Measurements from ENCODE around the gene FTO. TPM values are rescaled to one million over a fixed set of nuclear protein-coding genes. Genes with fewer than 3 reads are reported as not detected.

The FTO gene
- total RNA-seq, 1 donor from 2014 or later, result 66.4 TPM

DNA sequence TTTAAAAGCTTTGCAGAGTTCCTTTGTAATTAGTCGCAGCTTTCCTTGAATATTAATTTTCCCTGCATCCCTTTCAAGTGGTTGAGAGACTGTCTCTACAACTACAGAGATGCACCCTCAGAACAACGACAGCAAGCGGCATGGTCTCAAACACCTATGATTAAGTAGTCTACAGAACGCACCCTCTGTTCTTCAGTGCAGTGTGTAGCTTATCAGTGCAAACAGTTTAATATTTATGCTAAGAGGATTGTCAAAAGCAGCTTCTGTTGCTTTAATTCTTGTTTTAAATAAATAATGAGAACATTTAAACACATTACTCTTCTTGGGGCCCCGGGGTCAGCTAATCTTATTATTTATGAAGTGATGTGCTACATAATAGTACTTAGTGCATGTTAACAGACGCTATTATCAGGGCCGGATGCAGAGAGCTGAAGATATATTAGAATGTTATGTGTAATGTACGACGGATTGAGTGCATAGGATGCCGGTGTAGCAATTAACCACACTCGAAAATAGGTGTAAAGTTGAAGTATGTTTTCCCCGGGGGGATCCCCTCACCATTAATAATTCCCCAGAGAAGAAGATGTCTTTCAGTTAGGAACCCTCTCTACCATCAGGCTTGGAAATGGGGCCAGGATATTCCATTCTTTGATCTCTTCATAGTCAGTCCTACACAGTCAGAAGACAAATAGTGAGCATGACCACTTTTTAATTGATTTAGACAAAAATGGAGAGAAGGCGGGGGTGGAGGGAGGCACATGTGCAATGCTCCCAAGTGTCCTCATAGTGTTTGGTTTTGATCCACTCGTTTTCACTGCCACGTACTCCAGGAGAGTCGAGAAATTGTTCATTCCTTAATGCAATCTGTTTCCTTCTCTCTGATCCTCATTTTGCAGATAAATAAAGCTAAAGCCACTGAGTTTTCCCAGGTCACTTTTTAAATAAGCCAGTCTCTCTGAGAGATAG lies 406.3 kb downstream of the FTO start:
- intact Hi-C loops (cut with micrococcal nuclease), result no loop called here

DNA sequence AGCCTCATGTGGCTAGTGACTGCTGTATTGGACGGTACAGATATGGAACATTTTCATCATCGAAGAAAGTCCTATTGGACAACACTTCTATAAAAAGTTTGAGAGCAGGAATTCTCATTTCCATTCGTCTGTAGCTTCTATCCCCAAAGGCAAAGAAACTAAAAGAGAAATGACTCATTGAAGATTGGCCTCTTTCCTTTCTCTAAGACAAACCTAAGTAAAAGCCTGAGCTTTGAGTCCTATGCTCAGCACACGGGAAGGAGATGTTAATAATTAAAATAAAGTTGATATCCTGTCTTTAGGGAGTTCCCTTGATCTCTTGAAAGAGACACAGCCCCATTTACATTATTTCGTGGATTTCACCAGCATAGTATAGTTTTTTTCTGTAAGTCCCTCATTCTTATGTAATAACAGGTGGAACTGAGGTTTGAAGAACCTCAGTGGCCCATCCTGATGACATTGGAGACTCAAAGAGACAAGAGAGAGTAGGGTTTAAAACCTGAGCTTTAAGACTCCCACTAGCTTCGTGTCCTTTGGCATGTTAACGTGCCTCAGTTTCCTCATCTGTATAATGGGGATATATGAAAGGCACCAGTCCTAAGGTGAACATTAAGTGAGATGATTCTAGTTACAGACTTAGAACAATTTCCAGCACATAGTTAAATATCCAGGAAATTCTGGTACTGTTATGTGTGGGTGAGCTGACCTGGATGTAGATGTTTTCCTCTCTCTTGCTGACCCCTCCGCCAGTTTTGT lies 408.7 kb downstream of the FTO start:
- intact Hi-C loops (cut with micrococcal nuclease), result no loop called here

DNA sequence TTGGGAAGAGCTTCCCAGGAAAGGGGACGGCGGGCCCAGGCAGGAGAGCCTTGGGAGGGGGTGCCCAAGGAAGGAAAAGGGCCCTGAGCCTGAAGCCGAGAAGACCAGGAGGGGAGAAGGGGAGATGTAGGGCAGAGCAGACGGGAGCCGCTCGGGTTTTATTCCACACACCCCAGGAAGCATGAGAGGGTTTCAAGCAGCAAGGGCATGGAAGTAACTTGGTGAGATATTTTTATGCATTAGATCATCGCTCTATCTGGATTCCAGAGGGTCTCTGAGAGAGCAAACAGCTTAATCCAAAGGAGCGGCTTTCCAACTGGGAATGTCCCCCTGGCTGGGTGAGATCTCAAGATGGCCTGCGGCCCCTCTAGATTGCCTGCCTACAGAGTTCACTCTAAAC lies 411.6 kb downstream of the FTO start:
- intact Hi-C loops (cut with micrococcal nuclease), result no loop called here

GRCh38 chr16:54116124-54116655 lies 412.2 kb downstream of the FTO start:
- intact Hi-C loops (cut with micrococcal nuclease), result no loop called here

- intact Hi-C loops (cut with micrococcal nuclease), result no loop called here
Observed at GRCh38 chr16:54118846-54119245, 414.9 kb downstream of the FTO start.

GRCh38 chr16:54120846-54121480 lies 417.0 kb downstream of the FTO start:
- intact Hi-C loops (cut with micrococcal nuclease), result no loop called here

- intact Hi-C loops (cut with micrococcal nuclease), result no loop called here
Observed at GRCh38 chr16:54121539-54122295, 417.8 kb downstream of the FTO start.

- intact Hi-C loops (cut with micrococcal nuclease), result no loop called here
Observed at GRCh38 chr16:54123766-54124165, 419.8 kb downstream of the FTO start.

DNA sequence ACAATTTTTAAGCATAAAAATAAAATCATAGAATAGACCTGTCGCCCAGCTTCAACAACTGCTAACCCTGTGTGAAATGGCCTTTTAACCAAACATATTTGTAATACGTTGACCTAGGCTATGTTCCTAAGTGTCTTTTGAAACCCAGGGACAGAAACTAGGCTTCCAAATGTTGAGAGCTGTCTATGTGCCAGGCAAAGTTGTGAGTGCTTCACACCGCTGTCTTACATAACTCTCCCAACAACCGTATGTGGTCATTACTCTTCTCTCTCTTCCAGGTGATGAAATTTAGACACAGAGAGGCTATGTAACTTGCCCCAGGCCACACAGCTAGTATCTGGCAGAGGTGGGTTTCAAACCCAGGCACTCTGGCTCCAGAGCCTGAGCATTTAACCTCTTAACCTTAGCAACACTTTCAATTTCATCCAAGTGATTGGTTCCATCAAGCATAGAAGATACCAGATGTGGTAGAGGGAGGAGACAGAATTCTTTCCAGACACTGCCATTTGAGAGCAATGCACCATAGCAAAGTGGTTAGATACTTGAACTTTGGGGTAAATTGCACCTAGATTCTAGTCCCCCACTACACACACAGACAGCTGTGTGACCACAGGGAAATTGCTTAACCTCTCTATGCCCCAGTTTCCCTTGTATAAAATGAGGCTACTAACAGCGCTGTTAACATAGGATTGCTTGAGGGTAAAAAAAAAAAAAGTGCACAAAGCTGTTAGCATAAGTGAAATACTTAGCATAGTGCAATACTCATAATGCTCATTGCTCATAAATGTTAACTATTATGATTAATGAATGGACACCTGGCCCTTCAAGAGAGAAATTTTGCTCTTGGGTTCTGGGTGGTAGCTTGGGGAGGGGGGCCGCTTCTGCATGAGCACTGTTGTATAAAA lies 422.0 kb downstream of the FTO start:
- intact Hi-C loops (cut with micrococcal nuclease), result no loop called here

- intact Hi-C loops (cut with micrococcal nuclease), result no loop called here
Observed at GRCh38 chr16:54126907-54127306, 423.0 kb downstream of the FTO start.

- intact Hi-C loops (cut with micrococcal nuclease), result no loop called here
Observed at GRCh38 chr16:54128629-54129234, 424.8 kb downstream of the FTO start.

DNA sequence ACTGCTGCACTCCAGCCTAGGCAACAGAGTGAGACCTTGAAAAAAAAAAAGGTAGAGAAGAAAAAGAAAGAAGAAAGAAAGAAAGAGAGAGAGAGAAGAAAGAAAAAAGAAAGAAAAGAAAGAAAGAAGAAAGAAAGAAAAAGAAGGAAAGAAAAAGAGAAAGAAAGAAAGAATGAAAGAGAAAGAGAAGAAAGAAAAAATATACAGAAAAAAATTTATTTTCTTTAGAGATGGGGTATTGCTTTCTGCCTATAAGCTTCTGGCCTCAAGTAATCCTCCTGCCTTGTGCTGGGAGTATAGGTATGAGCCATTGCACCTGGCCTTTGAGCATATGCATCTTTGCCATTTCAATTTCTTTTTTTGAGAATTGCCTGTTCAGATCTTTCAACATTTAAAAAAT lies 425.9 kb downstream of the FTO start:
- intact Hi-C loops (cut with micrococcal nuclease), result no loop called here

DNA sequence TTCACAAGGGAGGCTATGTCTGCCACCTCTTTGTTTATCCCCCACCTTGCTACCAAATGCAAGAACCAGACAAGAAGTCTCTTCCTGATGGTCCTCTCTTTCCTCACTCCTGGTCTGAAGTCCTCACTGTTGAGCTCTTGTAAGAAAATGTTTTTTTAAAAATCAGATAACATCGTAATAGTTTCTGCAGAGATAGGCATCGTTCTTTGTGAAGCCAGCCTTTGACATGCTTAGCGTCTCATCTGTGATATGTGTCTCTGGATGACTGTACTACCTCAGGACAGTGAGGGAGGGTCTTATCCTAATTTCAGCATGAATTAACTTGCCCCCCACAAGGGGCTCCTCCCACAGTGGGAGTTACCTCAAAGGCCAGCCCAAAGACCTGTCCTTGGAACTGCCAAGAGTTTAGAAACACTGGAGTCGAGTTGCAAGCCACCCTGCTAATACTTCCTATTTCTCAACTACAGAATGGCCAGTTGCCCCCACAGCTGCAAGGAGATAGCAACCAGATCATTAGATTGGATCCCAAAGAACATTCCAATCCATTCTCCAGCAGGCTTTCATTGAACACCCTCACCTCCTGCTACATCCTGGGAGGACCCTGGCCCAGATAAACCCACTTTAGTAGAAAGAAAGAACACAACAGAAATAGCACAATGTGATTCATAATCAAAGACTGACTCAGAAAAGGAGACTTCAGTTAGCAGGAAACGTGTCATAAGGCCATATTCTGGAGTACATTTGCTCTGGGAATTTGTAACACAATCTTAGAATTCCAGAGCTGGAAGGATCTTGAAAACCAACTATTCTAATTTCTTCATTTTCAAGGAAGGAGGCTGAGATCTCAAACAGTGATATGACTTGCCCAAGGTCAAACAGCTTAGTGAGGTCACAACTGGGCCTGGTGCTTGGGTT lies 431.7 kb downstream of the FTO start:
- intact Hi-C loops (cut with micrococcal nuclease), result no loop called here

GRCh38 chr16:54136276-54136625 lies 432.3 kb downstream of the FTO start:
- intact Hi-C loops (cut with micrococcal nuclease), result no loop called here

DNA sequence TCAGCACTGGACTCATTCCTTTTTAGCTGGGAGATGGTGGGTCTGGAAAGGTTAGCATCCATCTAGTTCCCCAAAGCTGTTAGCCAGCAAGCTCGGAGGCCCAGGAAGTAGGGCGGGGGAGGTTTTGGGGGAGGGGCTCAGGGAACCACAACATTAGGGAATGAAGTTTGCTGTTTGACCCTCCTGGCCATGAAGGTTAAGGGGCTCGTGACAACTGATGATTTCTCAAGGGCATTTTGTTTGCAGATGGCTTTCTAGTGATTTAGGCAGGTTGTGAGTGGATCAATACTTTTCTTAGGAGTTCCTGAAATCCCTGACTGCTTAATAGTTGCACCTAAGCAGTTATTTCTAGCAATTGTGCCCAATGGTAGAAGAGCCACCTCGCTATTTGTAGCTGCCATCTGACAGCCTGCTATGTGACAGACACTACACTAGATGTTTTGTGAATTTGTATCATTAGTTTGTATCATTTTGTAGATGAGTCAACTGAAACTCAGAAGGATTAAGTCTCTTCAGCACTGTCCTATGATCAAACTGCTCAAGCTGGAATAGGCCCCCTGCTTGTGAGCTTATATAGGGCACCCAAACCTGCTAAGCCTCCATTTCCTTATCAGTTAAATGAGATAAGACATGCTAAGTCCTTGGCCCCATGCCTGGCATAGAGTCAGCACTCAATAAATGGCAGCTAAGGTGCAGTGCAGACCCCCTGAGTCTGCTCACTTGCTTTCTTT lies 436.3 kb downstream of the FTO start:
- intact Hi-C loops (cut with micrococcal nuclease), result no loop called here

- intact Hi-C loops (cut with micrococcal nuclease), result no loop called here
Observed at GRCh38 chr16:54140788-54141136, 436.8 kb downstream of the FTO start.

GRCh38 chr16:54142787-54143186 lies 438.8 kb downstream of the FTO start:
- intact Hi-C loops (cut with micrococcal nuclease), result no loop called here

- intact Hi-C loops (cut with micrococcal nuclease), result no loop called here
Observed at GRCh38 chr16:54143410-54143809, 439.5 kb downstream of the FTO start.
